Lower leg skin (tissue), 3 donors: ENCODE measurements around the gene CSPG4.

ENCODE experiments used
- CTCF ChIP-seq, 3 donors: fragments of 450-650 bp; IDR thresholded peaks; one replicate each; pipeline ENCODE4 v1.5.1; 2016; ENCODE audit warnings: antibody characterized with exemption in 3 of 3, mild to moderate bottlenecking in 3 of 3, moderate library complexity in 2 of 3
- POLR2A ChIP-seq, 2 donors: fragments of 450-650 bp; IDR thresholded peaks; one replicate each; pipeline ENCODE4 v1.6.1; 2016 to 2017; ENCODE audit warnings: antibody characterized with exemption in 2 of 2, mild to moderate bottlenecking in 1 of 2, moderate library complexity in 1 of 2

DNA sequence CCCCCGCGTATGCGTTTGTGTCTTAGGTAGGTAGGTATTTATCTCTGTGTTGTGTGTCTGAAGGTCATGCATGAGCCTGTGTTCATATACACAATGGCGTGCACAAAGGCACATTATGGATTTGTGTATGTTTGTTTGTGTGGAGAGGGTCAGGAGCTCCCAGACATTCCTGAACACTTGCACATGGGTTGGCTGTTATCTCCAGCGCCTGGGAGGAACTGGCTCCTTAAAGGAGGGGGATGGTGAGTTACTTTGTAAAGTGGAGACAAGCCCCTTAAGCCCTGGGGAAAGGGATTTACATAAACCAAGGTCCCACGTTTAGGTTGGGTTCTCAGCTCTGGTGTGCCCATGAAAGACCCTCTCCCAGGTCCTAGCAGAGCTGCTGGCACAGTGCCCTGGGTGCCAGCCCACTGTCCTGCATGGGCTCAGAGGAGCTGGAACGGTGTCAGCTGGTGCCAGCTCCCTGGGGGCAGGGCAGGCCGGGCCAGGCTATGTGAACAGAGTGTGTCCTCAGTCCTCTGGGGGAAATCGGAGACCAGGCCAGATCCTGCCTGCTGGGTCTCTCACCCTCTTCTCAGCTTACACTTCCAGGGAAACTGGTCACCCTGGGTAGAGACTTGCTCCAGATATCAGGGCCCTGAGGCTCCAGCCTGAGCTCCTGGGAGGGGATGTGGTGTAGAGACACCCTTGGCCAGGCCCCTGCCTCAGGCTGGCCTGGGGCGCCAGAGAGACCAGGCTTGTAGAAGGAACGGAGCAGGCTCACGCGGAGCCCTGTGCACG lies 39.8 kb downstream of the CSPG4 start:
- TF ChIP-seq POLR2A (IDR thresholded peaks at IDR 0.05): no peak
- no peak for TF ChIP-seq CTCF (IDR thresholded peaks at IDR 0.05)
